Measurements from ENCODE around the gene WWP2. TPM values are rescaled to one million over a fixed set of nuclear protein-coding genes. Genes with fewer than 3 reads are reported as not detected.
"Not testable (repeated sequence)": the region's sequence is repeated elsewhere in the genome, so short reads cannot be mapped to it uniquely, and the experiment has no call there.

Gene WWP2
- total RNA-seq, 1 donor, result 42.5 TPM

DNA sequence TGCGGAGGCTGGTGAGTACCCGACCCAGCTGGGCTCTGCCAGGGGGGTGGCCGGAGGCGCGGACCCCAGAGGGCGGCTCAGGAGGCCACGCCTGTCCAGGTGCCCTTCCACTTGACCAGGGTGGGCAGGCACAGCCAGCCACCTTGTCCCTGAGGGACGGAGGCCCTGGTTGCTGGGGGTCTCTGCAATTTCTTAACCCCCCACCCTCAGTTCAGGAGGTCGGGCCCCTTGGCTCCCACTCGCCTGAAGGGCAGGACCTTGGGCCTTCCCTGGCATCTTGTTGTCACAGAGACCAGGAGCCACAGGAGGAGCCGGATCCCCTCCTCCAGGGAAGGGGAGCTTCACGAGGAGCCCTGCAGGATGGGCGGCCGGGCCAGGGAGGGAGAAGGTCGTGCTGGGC, 190.0 kb downstream of the WWP2 start:
- H3K27me3 ChIP-seq (ENCODE audit: insufficient read depth, low read length), result not testable (repeated sequence)

DNA sequence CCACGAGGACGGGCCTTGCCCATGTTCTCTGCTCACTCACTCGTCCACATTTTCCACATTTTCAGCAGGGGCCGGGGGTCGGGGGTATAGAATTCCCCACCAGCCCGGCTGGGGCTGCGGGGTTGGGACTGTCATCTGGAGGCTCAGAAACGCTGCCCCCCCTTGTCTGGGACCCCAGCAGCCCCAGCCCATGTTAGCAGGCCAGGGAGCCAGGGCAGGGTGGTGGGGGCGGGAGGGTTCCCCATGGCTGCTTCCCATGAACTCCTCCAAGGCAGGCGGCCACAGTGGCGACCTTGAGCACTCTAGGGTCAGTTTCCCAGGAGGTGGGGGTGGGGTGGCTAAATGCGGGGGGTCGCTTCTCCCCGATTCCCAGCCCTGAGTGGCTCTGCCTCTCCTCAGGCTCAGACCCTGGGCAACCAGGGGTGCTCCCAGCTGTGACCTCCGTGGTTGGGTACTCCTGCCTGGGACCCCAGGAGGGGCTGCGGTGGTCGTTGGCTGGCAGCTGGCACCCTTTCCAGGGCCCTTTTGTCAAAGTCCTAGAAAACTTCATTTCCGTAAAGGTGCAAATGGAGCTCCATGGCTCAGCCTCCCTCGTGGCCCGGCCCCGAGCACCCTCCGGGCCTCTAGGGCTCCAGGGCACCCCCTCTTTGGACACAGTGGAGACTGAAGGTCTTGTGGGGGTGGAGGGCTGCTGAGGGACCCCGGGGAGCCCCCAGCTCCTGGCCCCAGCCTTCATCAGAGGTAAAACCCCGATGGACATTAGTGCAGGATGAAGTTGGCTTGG, 190.6 kb downstream of the WWP2 start:
- H3K4me1 ChIP-seq (ENCODE audit: insufficient read depth, low read length); H3K9me3 ChIP-seq (ENCODE audit: low read depth, low read length); H3K4me3 ChIP-seq (ENCODE audit: low read length); H3K27me3 ChIP-seq (ENCODE audit: insufficient read depth, low read length): not testable (repeated sequence)

More for the DNA sequence above, 190.0 kb downstream of the WWP2 start:
- not testable (repeated sequence) for H3K9me3 ChIP-seq (ENCODE audit: low read depth, low read length); H3K4me3 ChIP-seq (ENCODE audit: low read length); H3K4me1 ChIP-seq (ENCODE audit: insufficient read depth, low read length)

DNA sequence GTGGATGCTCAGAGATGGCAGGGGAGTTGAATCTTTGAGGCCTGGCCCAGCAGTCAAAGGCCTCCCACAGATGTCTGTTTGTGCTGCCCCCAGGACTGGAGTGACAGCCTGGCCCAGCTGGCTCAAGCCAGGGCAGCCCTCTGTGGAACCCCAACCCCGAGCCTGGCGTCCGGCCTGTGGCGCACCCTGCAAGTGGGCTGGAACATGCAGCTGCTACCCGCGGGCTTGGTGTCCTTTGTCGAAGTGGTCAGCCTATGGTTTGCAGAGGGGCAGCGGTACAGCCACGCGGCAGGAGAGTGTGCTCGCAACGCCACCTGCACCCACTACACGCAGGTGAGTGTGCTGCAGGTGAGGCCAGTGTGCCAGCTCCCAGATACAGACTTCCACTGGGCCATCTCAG, 192.1 kb downstream of the WWP2 start:
- not testable (repeated sequence) for H3K4me1 ChIP-seq (ENCODE audit: insufficient read depth, low read length); H3K9me3 ChIP-seq (ENCODE audit: low read depth, low read length); H3K4me3 ChIP-seq (ENCODE audit: low read length); H3K27me3 ChIP-seq (ENCODE audit: insufficient read depth, low read length)

DNA sequence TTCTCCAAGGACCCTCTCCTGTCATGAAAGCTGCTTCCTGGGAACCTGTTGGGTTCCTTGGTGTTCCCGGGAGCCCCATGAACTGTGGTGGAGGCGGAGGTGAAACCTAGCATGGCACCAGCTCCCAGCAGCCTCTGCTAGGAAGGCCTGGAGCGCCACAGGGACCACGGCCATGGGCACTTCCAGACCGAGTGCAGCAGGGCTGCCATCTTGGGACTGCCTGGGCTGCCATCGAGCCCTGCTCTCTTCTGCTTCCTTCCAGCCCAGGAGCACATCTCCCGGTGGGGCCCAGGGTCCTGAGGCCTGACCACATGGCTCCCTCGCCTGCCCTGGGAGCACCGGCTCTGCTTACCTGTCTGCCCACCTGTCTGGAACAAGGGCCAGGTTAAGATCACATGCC, 201.2 kb downstream of the WWP2 start:
- not testable (repeated sequence) for H3K9me3 ChIP-seq (ENCODE audit: low read depth, low read length); H3K27me3 ChIP-seq (ENCODE audit: insufficient read depth, low read length); H3K4me3 ChIP-seq (ENCODE audit: low read length); H3K4me1 ChIP-seq (ENCODE audit: insufficient read depth, low read length)

DNA sequence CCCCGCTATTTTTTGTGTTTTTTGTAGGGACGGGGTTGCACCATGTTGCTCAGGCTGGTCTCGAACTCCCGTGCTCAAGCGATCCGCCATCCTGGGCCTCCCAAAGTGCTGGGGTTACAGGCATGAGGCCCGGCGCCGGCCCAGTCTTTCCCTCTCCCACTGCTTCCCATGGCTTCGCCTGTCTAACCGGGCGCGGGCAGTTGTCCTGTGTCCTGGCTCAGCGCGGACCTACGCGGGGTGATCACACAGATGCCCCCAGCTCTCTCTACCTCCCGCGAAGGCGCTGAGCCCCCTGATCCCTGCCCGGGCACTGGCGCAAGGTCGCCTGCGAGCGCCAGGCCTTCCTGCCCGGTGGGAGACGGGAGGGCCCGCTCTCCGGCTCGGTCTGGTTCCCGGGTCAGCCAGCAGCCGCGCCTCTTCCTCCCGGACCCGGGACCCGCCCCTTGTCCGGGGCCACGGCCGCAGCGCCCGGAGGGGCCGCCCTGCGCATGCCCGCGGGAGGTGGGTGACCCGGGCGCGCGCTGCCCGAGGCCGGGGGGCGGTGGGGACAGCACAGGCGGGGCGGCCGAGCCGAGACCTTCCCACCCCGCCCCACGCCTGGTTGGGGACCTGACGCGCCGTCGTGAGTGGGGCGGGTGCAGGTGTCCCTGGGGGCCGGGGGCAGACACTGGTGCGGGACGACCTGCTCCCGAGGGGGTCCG, 203.0 kb downstream of the WWP2 start:
- not testable (repeated sequence) for H3K9me3 ChIP-seq (ENCODE audit: low read depth, low read length); H3K4me1 ChIP-seq (ENCODE audit: insufficient read depth, low read length); H3K27me3 ChIP-seq (ENCODE audit: insufficient read depth, low read length); H3K4me3 ChIP-seq (ENCODE audit: low read length)

DNA sequence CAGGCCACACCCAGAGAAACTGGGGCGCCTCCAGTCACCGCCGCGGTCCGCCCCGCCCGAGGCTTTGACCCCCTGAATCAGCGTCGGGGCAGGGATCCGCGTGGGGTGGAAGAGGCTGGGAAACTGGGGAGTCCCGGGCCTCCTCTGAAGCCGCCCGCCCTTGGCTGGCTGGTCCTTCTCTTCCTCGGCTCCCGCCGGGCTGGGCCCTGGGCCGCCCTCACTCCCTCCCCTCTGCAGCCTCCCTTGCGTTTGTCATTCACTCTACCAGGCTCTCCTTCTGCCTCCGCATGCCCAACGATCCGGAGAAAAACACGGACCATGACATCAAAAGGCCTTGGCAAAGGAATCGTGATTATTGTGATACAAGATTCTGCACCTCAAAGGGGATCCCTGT, 203.5 kb downstream of the WWP2 start:
- H3K4me1 ChIP-seq (ENCODE audit: insufficient read depth, low read length); H3K27me3 ChIP-seq (ENCODE audit: insufficient read depth, low read length); H3K9me3 ChIP-seq (ENCODE audit: low read depth, low read length); H3K4me3 ChIP-seq (ENCODE audit: low read length): not testable (repeated sequence)

DNA sequence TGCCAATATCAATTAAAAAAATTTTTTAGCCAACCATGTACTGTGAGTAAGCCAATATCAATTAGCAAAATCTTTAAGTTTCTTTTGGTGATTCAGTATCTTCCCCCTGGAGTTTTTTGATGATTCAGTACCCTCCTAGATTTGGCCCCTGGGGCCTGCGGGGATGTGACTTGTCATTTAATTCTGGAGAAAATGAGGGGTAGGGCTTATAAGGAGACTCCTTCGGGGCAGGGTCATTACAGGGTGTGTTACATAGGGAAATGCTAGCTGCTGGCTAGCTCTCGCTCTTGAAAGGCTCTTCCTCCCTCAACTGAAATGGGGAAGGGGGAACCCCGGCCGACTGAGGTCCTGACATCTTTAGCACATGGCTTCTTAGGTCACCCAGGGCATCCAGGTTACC, 205.6 kb downstream of the WWP2 start:
- H3K4me3 ChIP-seq (ENCODE audit: low read length); H3K27me3 ChIP-seq (ENCODE audit: insufficient read depth, low read length); H3K9me3 ChIP-seq (ENCODE audit: low read depth, low read length); H3K4me1 ChIP-seq (ENCODE audit: insufficient read depth, low read length): not testable (repeated sequence)

DNA sequence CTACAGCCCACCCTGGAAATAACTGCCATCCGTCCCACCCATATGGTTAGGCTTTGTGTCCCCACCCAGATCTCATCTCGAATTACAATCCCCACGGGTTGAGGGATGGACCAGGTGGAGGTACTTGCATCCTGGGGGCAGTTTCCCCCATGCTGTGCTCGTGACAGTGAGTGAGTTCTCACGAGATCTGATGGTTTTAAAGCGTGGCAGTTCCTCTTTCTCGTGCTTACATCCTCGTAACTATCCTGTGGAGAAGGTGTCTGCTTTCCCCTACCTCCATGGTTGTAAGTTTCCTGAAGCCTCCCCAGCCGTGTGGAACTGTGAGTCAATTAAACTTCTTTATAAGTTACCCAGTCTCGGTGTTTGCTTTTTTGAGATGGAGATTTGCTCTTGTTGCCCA, 206.0 kb downstream of the WWP2 start:
- not testable (repeated sequence) for H3K27me3 ChIP-seq (ENCODE audit: insufficient read depth, low read length); H3K4me1 ChIP-seq (ENCODE audit: insufficient read depth, low read length); H3K9me3 ChIP-seq (ENCODE audit: low read depth, low read length); H3K4me3 ChIP-seq (ENCODE audit: low read length)

DNA sequence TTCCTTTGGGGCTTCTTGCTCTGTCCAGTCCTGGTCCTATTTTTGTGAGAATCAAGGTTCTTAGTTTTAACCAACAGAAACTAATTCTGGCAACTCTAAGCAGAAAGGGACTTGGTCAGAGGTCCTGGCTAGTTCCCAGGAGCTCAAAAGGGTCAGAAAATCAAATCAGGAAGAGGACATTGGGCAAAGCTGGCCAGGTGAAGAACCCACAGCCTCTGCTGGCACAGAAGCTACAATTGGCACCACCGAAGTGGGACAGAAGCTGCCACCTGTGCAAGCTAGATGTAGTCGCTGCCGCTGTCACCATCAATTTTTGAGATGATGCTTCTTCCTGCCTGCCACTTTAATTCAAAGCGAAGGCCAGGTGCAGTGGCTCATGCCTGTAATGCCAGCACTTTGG, 207.5 kb downstream of the WWP2 start:
- not testable (repeated sequence) for H3K9me3 ChIP-seq (ENCODE audit: low read depth, low read length); H3K27me3 ChIP-seq (ENCODE audit: insufficient read depth, low read length); H3K4me1 ChIP-seq (ENCODE audit: insufficient read depth, low read length); H3K4me3 ChIP-seq (ENCODE audit: low read length)

DNA sequence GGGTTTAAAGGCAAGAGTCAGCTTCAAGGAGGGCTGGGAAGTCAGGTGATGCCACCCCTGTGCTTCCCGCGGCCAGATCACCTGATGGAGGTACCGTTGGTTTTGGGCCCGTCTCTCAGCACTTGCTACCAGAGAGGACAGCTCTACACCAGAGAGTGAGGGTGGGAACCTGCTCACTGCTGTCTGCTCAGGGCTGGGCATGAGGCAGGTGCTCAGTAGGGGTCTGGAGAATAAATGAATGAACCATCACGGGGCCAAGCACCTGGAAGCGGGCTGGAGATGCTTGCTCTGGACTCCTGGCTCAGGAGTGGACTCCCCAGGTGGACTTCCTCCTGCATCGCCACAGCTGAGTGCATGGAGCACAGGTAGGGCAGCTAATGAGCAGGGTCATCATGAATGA, 210.0 kb downstream of the WWP2 start:
- H3K4me1 ChIP-seq (ENCODE audit: insufficient read depth, low read length); H3K4me3 ChIP-seq (ENCODE audit: low read length); H3K27me3 ChIP-seq (ENCODE audit: insufficient read depth, low read length); H3K9me3 ChIP-seq (ENCODE audit: low read depth, low read length): not testable (repeated sequence)

DNA sequence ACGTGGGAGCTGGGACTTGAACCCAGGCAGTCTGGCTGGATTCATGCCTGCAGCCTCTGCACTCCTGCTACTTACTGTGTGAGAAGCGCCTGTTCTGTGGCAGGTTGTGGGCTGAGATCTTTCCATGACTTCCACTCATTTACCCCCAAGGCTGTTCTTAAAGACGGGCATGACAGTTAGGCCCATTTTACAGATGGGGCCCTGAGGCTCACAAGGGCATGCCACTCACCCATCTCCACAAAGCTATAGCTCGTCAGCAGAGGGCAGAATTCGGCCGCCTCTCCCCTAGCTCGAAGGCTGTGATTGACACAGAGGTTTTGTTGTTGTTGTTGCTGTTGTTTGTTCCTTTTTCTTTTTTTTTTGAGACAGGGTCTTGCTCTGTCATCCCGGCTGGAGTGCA, 210.8 kb downstream of the WWP2 start:
- not testable (repeated sequence) for H3K9me3 ChIP-seq (ENCODE audit: low read depth, low read length); H3K27me3 ChIP-seq (ENCODE audit: insufficient read depth, low read length); H3K4me1 ChIP-seq (ENCODE audit: insufficient read depth, low read length); H3K4me3 ChIP-seq (ENCODE audit: low read length)

DNA sequence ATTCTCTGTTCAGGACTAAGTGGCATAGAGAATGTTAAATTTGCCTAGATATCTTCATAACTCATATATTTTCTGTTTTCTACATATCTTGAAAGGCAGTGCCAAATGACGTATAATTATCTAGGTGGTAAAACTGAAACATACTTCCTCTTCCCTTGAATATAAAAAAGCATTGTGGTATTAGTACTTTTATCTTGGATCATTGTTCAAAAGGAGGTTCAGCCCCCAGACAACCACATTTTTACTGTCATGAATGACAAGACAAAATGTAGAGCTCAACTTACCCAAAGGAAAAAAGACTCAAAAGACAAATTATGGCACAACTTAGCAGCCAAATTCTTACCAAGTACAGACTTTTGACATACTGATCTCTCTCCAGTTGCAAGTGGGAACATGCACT, 223.1 kb downstream of the WWP2 start:
- H3K27me3 ChIP-seq (ENCODE audit: insufficient read depth, low read length); H3K4me1 ChIP-seq (ENCODE audit: insufficient read depth, low read length); H3K4me3 ChIP-seq (ENCODE audit: low read length); H3K9me3 ChIP-seq (ENCODE audit: low read depth, low read length): not testable (repeated sequence)

Other genes with a start within 250 kb of the WWP2 start
- gene NFAT5, start 196.4 kb upstream of the WWP2 start, total RNA-seq, result 43.0 TPM
- gene NQO1, start 35.8 kb upstream of the WWP2 start, total RNA-seq, result 2.6 TPM
- gene NOB1, start 7.4 kb upstream of the WWP2 start, total RNA-seq, result 22.4 TPM
- 1.4 TPM for gene CLEC18A, start 189.0 kb downstream of the WWP2 start, total RNA-seq

Measured in mononuclear cell (primary cell).